Measurements from ENCODE around the gene INTU.

The INTU gene

DNA sequence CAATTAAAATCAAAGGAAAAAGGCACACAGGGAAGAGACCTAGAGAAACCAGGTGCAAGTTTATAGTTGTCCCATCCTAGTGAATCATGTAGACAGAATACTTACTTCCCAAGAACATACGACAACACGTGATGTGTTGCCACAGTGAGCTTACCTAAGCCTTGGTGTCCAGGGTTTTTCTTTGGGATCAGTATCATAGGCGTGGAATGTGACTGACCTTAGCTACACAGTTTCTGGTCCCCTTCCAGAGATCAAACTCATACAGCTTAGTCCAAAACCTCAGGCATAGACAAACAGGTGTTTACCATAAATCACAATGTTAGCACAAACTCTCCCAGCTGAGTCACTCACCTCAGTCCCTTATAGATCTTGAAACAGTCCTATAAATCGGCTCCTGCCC lies 115.1 kb downstream of the INTU start:
- H3K27ac ChIP-seq (replicated peaks): no peak overlapping the region
- H3K27me3 ChIP-seq (ENCODE audit: insufficient read depth, poor library complexity, severe bottlenecking): no peaks in the 10 kb centered on the region
- no peak for TF ChIP-seq POLR2AphosphoS5 (IDR thresholded peaks at IDR 0.05; ENCODE audit: low read depth)
- no peak for TF ChIP-seq GABPA (IDR thresholded peaks at IDR 0.05; ENCODE audit: low read depth)
- no peak for TF ChIP-seq SPI1 (IDR thresholded peaks at IDR 0.05; ENCODE audit: borderline replicate concordance, low read depth)
- TF ChIP-seq, protein P1, sequence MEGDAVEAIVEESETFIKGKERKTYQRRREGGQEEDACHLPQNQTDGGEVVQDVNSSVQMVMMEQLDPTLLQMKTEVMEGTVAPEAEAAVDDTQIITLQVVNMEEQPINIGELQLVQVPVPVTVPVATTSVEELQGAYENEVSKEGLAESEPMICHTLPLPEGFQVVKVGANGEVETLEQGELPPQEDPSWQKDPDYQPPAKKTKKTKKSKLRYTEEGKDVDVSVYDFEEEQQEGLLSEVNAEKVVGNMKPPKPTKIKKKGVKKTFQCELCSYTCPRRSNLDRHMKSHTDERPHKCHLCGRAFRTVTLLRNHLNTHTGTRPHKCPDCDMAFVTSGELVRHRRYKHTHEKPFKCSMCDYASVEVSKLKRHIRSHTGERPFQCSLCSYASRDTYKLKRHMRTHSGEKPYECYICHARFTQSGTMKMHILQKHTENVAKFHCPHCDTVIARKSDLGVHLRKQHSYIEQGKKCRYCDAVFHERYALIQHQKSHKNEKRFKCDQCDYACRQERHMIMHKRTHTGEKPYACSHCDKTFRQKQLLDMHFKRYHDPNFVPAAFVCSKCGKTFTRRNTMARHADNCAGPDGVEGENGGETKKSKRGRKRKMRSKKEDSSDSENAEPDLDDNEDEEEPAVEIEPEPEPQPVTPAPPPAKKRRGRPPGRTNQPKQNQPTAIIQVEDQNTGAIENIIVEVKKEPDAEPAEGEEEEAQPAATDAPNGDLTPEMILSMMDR (IDR thresholded peaks at IDR 0.05; ENCODE audit: insufficient read depth, low read length): no peak
- TF ChIP-seq, protein P2, sequence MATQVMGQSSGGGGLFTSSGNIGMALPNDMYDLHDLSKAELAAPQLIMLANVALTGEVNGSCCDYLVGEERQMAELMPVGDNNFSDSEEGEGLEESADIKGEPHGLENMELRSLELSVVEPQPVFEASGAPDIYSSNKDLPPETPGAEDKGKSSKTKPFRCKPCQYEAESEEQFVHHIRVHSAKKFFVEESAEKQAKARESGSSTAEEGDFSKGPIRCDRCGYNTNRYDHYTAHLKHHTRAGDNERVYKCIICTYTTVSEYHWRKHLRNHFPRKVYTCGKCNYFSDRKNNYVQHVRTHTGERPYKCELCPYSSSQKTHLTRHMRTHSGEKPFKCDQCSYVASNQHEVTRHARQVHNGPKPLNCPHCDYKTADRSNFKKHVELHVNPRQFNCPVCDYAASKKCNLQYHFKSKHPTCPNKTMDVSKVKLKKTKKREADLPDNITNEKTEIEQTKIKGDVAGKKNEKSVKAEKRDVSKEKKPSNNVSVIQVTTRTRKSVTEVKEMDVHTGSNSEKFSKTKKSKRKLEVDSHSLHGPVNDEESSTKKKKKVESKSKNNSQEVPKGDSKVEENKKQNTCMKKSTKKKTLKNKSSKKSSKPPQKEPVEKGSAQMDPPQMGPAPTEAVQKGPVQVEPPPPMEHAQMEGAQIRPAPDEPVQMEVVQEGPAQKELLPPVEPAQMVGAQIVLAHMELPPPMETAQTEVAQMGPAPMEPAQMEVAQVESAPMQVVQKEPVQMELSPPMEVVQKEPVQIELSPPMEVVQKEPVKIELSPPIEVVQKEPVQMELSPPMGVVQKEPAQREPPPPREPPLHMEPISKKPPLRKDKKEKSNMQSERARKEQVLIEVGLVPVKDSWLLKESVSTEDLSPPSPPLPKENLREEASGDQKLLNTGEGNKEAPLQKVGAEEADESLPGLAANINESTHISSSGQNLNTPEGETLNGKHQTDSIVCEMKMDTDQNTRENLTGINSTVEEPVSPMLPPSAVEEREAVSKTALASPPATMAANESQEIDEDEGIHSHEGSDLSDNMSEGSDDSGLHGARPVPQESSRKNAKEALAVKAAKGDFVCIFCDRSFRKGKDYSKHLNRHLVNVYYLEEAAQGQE (IDR thresholded peaks at IDR 0.05; ENCODE audit: insufficient replicate concordance, low read depth): no peak
- no peak for DNase-seq (ENCODE audit: low read depth in 1 of 2, low spot score in 1 of 2)
- no peak overlapping the region for H3K4me3 ChIP-seq (replicated peaks; ENCODE audit: insufficient read depth, low read length)

DNA sequence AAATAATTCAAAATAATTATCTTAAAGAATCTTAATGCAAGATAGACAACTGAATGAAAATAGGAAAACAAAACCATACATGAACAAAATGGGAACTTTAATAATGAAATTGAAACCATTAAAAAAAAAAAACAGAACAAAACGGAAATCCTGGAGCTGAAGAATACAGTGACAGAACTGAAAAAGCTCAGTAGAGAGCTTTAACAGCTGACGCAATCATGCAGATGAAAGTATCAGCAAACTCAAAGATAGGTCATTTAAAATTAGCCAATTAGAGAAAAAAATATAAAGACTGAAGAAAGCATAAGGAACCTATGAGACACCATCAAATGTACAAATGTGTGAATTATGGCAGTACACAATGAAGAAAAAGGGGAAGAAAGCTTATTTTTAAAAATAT lies 116.2 kb downstream of the INTU start:
- Histone ChIP-seq H3K27me3 (ENCODE audit: insufficient read depth, poor library complexity, severe bottlenecking) (no peaks in the 10 kb centered on the region), H3K27ac (replicated peaks) (no peak overlapping the region), H3K4me3 (replicated peaks; ENCODE audit: insufficient read depth, low read length) (no peak overlapping the region)
- DNase-seq (ENCODE audit: low read depth in 1 of 2, low spot score in 1 of 2): no peak
- TF ChIP-seq POLR2AphosphoS5 (IDR thresholded peaks at IDR 0.05; ENCODE audit: low read depth) (no peak), SPI1 (IDR thresholded peaks at IDR 0.05; ENCODE audit: borderline replicate concordance, low read depth) (no peak), GABPA (IDR thresholded peaks at IDR 0.05; ENCODE audit: low read depth) (no peak)
- TF ChIP-seq, protein P2 (IDR thresholded peaks at IDR 0.05; ENCODE audit: insufficient replicate concordance, low read depth): no peak
- TF ChIP-seq, protein P1 (IDR thresholded peaks at IDR 0.05; ENCODE audit: insufficient read depth, low read length): no peak

DNA sequence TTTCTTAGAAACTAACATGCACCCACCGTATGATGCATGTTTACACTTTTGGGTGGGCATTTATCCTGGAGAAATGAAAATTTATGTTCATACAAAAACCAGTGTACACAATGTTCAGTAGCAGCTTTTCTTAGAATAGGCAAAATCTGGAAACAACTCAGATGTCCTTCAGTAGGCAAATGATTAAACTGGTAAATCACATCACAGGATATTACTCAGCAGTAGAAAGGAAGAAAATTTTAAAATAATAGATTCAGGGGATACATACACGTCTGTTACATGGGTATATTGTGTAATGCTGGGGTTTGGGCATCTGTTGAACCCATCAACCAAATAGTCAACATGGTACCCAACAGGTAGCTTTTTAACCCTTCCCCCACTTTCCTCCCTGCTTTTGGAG lies 124.1 kb downstream of the INTU start:
- no peaks in the 10 kb centered on the region for H3K27me3 ChIP-seq (ENCODE audit: insufficient read depth, poor library complexity, severe bottlenecking)
- DNase-seq (ENCODE audit: low read depth in 1 of 2, low spot score in 1 of 2): no peak
- no peak overlapping the region for H3K4me3 ChIP-seq (replicated peaks; ENCODE audit: insufficient read depth, low read length)
- no peak overlapping the region for H3K27ac ChIP-seq (replicated peaks)
- no peak for TF ChIP-seq POLR2AphosphoS5 (IDR thresholded peaks at IDR 0.05; ENCODE audit: low read depth)
- no peak for TF ChIP-seq SPI1 (IDR thresholded peaks at IDR 0.05; ENCODE audit: borderline replicate concordance, low read depth)

DNA sequence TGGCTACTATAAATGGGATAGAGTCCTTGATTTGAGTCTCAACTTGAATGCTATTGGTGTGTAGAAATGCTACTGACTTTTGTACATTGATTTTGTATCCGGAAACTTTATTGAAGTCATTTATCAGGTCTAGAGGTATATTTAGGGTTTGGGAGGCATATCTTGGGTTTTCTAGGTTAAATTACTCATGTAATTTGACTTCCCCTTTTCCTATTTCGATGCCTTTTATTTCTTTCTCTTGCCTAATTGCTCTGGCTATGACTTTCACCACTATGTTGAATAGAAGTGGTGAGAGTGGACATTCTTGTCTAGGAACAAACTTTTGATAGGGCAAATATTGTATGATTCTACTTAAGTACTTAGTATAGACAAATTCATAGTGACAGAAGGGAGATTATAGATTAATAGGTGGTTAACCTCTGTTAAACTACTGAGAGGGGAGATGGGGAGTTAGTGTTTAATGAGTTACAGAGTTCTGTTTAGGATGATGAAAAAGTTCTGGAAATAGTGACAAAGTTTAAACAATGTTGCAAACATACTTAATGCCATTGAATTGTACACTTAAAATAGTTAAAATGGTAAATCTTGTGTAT lies 126.6 kb downstream of the INTU start:
- Histone ChIP-seq H3K27ac (replicated peaks) (no peak overlapping the region), H3K4me3 (replicated peaks; ENCODE audit: insufficient read depth, low read length) (no peak overlapping the region), H3K27me3 (ENCODE audit: insufficient read depth, poor library complexity, severe bottlenecking) (no peaks in the 10 kb centered on the region)
- DNase-seq (ENCODE audit: low read depth in 1 of 2, low spot score in 1 of 2): no peak
- TF ChIP-seq, protein P2 (IDR thresholded peaks at IDR 0.05; ENCODE audit: insufficient replicate concordance, low read depth): no peak
- TF ChIP-seq SPI1 (IDR thresholded peaks at IDR 0.05; ENCODE audit: borderline replicate concordance, low read depth): peak; percentile 75
